Small intestine (tissue), 7 donors: Measurements from ENCODE around the gene SLC35F6. TPM values are rescaled to one million over a fixed set of nuclear protein-coding genes. Genes with fewer than 3 reads are reported as not detected.
"Not testable (repeated sequence)": the region's sequence is repeated elsewhere in the genome, so short reads cannot be mapped to it uniquely, and the experiment has no call there.

ENCODE experiments used
- DNase-seq, 2 donors: peaks; one replicate each; pipeline versions ENCODE4 v3.0.0 to v3.0.0-alpha.2; 2013
- FAIRE-seq: peaks from 2 replicates; lab custom pipeline; 2012; peaks lifted over from hg19 to GRCh38; lab: Jason Lieb, UNC
- H3K27ac ChIP-seq, 3 donors: one replicate each; pipeline ENCODE4 v1.5.1; 2013; ENCODE audit warnings: low read length in 2 of 3, mild to moderate bottlenecking in 2 of 3, control low read depth in 1 of 3, inconsistent platforms in 1 of 3, low read depth in 1 of 3, moderate library complexity in 1 of 3
- H3K27me3 ChIP-seq, 3 donors: one replicate each; pipeline ENCODE4 v1.6.1; 2013; ENCODE audit warnings: low read length in 3 of 3, inconsistent platforms in 1 of 3; ENCODE audit not compliant: control insufficient read depth in 3 of 3, insufficient read depth in 3 of 3
- H3K36me3 ChIP-seq, 3 donors: one replicate each; pipeline ENCODE4 v1.6.1; 2013; ENCODE audit warnings: low read length in 3 of 3, inconsistent platforms in 1 of 3, low read depth in 1 of 3, mild to moderate bottlenecking in 1 of 3, moderate library complexity in 1 of 3; ENCODE audit not compliant: control insufficient read depth in 3 of 3, insufficient read depth in 2 of 3
- H3K4me1 ChIP-seq, 3 donors: one replicate each; pipeline ENCODE4 v1.6.1; 2013; ENCODE audit warnings: low read length in 2 of 3, inconsistent platforms in 1 of 3, low read depth in 1 of 3, mild to moderate bottlenecking in 1 of 3, moderate library complexity in 1 of 3; ENCODE audit not compliant: control insufficient read depth in 3 of 3, insufficient read depth in 2 of 3
- H3K4me3 ChIP-seq, 3 donors: one replicate each; pipeline ENCODE4 v1.5.1; 2013; ENCODE audit warnings: low read length in 3 of 3, control low read depth in 1 of 3, inconsistent platforms in 1 of 3, low read depth in 1 of 3, mild to moderate bottlenecking in 1 of 3, moderate library complexity in 1 of 3
- H3K9me3 ChIP-seq, 2 donors: one replicate each; pipeline ENCODE4 v1.6.1; 2013; ENCODE audit warnings: low read depth in 1 of 2, low read length in 1 of 2; ENCODE audit not compliant: control insufficient read depth in 2 of 2, insufficient read depth in 1 of 2
- WGBS, 3 donors: extraction: QIAGEN DNeasy Blood & Tissue Kit; methylation state at CpG; one replicate each; pipeline ENCODE4 v1.1.7; 2013; 5-methylcytosine and 5-hydroxymethylcytosine counted together
- polyA plus RNA-seq, 4 donors: library from polyadenylated mRNA; stranded (reverse) in 3 of 4; unstranded in 1 of 4; fragments of 200-250 nt in 3 of 4; fragments of 120-200 nt in 1 of 4; gene quantifications; one replicate each; pipeline versions ENCODE4 v1.2.1 to v1.2.3, GENCODE V29; 2013
- donor health status: healthy with polysubstance abuse.
- donor health status: control.
- donor health status: control.
- donor health status: Bipolar disorder and iron deficiency.
- donor health status: healthy.

The SLC35F6 gene
- polyA plus RNA-seq, 4 donors, result 5.8 to 21.3 (median 12.1) TPM

GRCh38 chr2:26786207-26787028 lies 22.3 kb downstream of the SLC35F6 start:
- DNase-seq (no peak), FAIRE-seq (no peak)
- peak overlapping the region; percentile 43 to 83 (median 51) for H3K4me3 ChIP-seq
- H3K9me3 ChIP-seq, result no peaks in the 10 kb centered on the region
- peaks cover 0 to 4% (median under 1%) of the 10 kb centered on the region in 3 donors for H3K36me3 ChIP-seq
- peaks cover 0 to 4% (median 3%) of the 10 kb centered on the region in 3 donors for H3K4me1 ChIP-seq
- H3K27ac ChIP-seq, result no peak overlapping the region
- WGBS, 3 donors, result 1 to 3% (median 2%) methylated on average over 50 to 55 of the region's 55 CpGs
- H3K27me3 ChIP-seq, result no peaks in the 10 kb centered on the region

DNA sequence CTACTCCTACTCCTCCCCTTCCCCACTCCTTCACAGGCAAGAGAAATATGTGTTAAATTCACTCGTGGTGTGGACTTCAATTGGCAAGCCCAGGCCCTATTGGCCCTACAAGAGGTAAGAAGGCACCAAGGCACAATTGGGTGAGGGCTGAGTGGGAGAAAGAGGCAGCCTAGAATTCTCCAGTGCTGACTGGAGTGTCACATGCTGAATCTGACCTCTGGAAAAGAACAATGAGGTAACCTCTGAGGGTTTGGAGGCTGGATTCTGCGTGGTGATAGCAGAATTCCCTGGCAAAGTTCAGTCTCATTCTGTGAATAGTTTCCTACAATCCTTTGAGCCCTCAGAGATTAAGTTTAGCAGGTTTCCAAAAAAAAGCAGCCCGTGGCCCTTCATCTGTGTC lies 28.6 kb downstream of the SLC35F6 start:
- no peaks in the 10 kb centered on the region for H3K9me3 ChIP-seq
- peaks cover 0 to 18% (median 0%) of the 10 kb centered on the region in 3 donors for H3K36me3 ChIP-seq
- 69 to 97% (median 92%) methylated on average over 3 of the region's 3 CpGs for WGBS, 3 donors
- no peak overlapping the region for H3K4me3 ChIP-seq
- no peaks in the 10 kb centered on the region for H3K27me3 ChIP-seq
- FAIRE-seq, result no peak
- H3K27ac ChIP-seq, result no peak overlapping the region
- no peaks in the 10 kb centered on the region for H3K4me1 ChIP-seq
- no peak for DNase-seq

DNA sequence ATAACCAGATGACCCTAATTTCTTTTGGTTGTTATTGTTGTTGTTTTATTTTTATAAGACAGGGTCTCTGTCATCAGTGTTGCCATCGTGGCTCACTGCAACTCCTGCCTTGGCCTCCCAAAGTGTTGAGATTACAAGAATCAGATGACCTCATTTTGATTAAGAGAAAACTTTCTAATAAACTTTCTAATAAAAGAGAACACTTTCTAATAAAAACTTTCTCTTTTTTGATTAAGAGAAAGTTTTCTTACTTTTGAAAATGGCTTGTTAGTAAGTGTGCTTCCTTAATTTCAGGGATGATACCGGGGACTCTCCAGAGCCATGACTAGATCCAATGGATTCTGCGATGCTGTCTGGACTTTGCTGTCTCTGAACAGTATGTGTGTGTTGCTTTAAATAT lies 29.4 kb downstream of the SLC35F6 start:
- FAIRE-seq (no peak), DNase-seq (no peak)
- Histone ChIP-seq H3K27ac (no peak overlapping the region), H3K4me1 (no peaks in the 10 kb centered on the region), H3K9me3 (no peaks in the 10 kb centered on the region), H3K4me3 (no peak overlapping the region), H3K27me3 (no peaks in the 10 kb centered on the region), H3K36me3 (peaks cover 0 to 20% (median 0%) of the 10 kb centered on the region in 3 donors)
- 93 to 100% (median 96%) methylated on average over 3 of the region's 3 CpGs for WGBS, 3 donors

GRCh38 chr2:26795135-26795534 lies 31.1 kb downstream of the SLC35F6 start:
- not testable (repeated sequence) for H3K27me3 ChIP-seq, FAIRE-seq, DNase-seq, H3K9me3 ChIP-seq, H3K4me1 ChIP-seq, H3K4me3 ChIP-seq, H3K27ac ChIP-seq
- H3K36me3 ChIP-seq, result peaks cover 0 to 21% (median 0%) of the 10 kb centered on the region in 3 donors
- WGBS, 3 donors, result 92 to 99% (median 96%) methylated on average over 15 to 17 of the region's 17 CpGs

DNA sequence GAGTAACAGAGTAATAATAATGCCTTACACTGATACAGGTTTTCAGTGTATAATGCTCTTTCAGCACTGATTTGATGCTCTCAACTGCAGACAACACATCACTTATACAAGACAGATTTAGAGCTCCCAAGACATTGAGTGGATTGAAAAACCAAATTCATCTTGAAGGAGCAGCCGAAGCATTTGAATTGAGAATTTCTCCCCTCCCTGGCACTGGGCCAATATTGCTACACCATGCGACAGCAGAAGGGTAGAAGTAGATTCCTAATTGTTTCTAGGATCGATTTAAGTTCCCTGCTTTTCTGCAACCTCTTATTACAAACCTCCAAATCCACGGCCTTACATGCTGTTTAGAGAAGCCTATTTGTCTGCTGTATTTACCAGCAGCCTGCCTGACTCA lies 37.2 kb downstream of the SLC35F6 start:
- DNase-seq (no peak), FAIRE-seq (no peak)
- no peaks in the 10 kb centered on the region for H3K9me3 ChIP-seq
- H3K36me3 ChIP-seq, result peaks cover 0 to 9% (median 0%) of the 10 kb centered on the region in 3 donors
- 75 to 84% (median 82%) methylated on average over 4 of the region's 4 CpGs for WGBS, 3 donors
- no peak overlapping the region for H3K4me3 ChIP-seq
- H3K4me1 ChIP-seq, result no peaks in the 10 kb centered on the region
- no peaks in the 10 kb centered on the region for H3K27me3 ChIP-seq
- no peak overlapping the region for H3K27ac ChIP-seq

GRCh38 chr2:26801796-26802195 lies 37.7 kb downstream of the SLC35F6 start:
- Histone ChIP-seq H3K27me3 (no peaks in the 10 kb centered on the region), H3K9me3 (no peaks in the 10 kb centered on the region), H3K36me3 (peaks cover 0 to 6% (median 0%) of the 10 kb centered on the region in 3 donors), H3K4me1 (no peaks in the 10 kb centered on the region), H3K27ac (no peak overlapping the region), H3K4me3 (no peak overlapping the region)
- no peak for FAIRE-seq
- no peak for DNase-seq
- WGBS, 3 donors, result 95 to 97% (median 95%) methylated on average over 7 of the region's 7 CpGs

GRCh38 chr2:26805241-26805676 lies 41.2 kb downstream of the SLC35F6 start:
- H3K4me3 ChIP-seq, result no peak overlapping the region
- FAIRE-seq (no peak), DNase-seq (no peak)
- H3K36me3 ChIP-seq, result peaks cover 0 to 3% (median 0%) of the 10 kb centered on the region in 3 donors
- H3K27ac ChIP-seq, result no peak overlapping the region
- no peaks in the 10 kb centered on the region for H3K27me3 ChIP-seq
- no peaks in the 10 kb centered on the region for H3K4me1 ChIP-seq
- H3K9me3 ChIP-seq, result no peaks in the 10 kb centered on the region
- 68 to 82% (median 78%) methylated on average over 5 of the region's 5 CpGs for WGBS, 3 donors

DNA sequence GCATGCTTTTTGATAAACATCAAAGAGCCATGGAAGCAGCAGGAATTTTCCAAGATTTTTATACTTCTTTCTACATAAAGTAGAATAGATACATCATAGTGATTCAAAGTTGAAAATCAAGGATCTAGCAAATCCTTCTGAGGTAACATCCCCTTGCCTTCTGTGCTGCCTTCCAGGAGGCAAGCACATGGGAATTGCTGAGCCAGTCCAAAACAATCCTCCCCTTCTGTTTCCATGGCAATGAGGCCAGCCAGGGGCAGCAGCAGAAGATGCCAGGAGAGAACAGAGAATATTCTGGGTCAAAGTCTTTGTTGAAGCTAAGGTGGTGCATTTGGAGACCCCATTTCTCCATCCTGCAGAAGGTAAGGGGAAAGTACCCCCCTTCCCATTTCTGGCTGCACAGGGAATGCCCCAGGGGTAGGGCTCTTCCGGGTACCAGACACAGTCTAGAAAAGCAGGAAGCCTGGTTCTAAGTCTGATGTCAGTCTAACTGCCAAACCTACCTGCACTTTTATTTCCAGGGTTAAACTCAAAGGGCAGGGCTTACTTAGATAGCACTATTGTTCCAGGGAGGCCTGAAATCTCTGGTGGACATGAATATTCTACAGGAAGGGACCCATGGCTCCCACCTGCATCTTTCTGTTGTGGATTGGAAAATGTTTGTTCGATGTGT lies 43.8 kb downstream of the SLC35F6 start:
- WGBS, 3 donors, result 45 to 57% (median 46%) methylated on average over 2 of the region's 2 CpGs
- Histone ChIP-seq H3K27me3 (no peaks in the 10 kb centered on the region), H3K9me3 (no peaks in the 10 kb centered on the region), H3K27ac (no peak overlapping the region), H3K36me3 (no peaks in the 10 kb centered on the region), H3K4me1 (no peaks in the 10 kb centered on the region), H3K4me3 (no peak overlapping the region)
- DNase-seq, result peak in 1 of 2 donors; percentile 20
- FAIRE-seq, result no peak
